Left kidney (tissue), 2 donors: Measurements from ENCODE around the gene EIF4H. TPM values are rescaled to one million over a fixed set of nuclear protein-coding genes. Genes with fewer than 3 reads are reported as not detected.
"Not testable (repeated sequence)": the region's sequence is repeated elsewhere in the genome, so short reads cannot be mapped to it uniquely, and the experiment has no call there.

Experiments
- DNase-seq: peaks from one replicate; pipeline ENCODE4 v3.0.0-alpha.2; 2013
- polyA plus RNA-seq: library from polyadenylated mRNA; unstranded; fragments of 120-200 nt; gene quantifications from one replicate; pipeline ENCODE4 v1.2.1, GENCODE V29; 2013; ENCODE audit not compliant: insufficient read length

The EIF4H gene
- polyA plus RNA-seq, 1 donor = 294 TPM

- no peak for DNase-seq
Observed at GRCh38 chr7:74173491-74173865, 678 bp upstream of the EIF4H start.

- DNase-seq = no peak
Observed at GRCh38 chr7:74174606-74175082, 488 bp downstream of the EIF4H start.

GRCh38 chr7:74175340-74175739 is 1.2 kb downstream of the EIF4H start:
- DNase-seq = no peak

GRCh38 chr7:74176555-74176954 is 2.4 kb downstream of the EIF4H start:
- no peak for DNase-seq

GRCh38 chr7:74178632-74179031 is 4.5 kb downstream of the EIF4H start:
- DNase-seq = no peak

- no peak for DNase-seq
Observed at GRCh38 chr7:74179935-74180604, 5.9 kb downstream of the EIF4H start.

GRCh38 chr7:74180866-74181265 is 6.7 kb downstream of the EIF4H start:
- DNase-seq = no peak

GRCh38 chr7:74181821-74182220 is 7.7 kb downstream of the EIF4H start:
- no peak for DNase-seq

- no peak for DNase-seq
Observed at GRCh38 chr7:74182453-74183090, 8.4 kb downstream of the EIF4H start.

- no peak for DNase-seq
Observed at GRCh38 chr7:74183142-74183541, 9.0 kb downstream of the EIF4H start.

- DNase-seq = no peak
Observed at GRCh38 chr7:74183653-74184450, 9.7 kb downstream of the EIF4H start.

- DNase-seq = no peak
Observed at GRCh38 chr7:74185016-74185415, 10.9 kb downstream of the EIF4H start.

GRCh38 chr7:74185636-74186035 is 11.5 kb downstream of the EIF4H start:
- no peak for DNase-seq

GRCh38 chr7:74187915-74188675 is 13.9 kb downstream of the EIF4H start:
- no peak for DNase-seq

- no peak for DNase-seq
Observed at GRCh38 chr7:74190259-74190658, 16.1 kb downstream of the EIF4H start.

- no peak for DNase-seq
Observed at GRCh38 chr7:74191231-74191630, 17.1 kb downstream of the EIF4H start.

- no peak for DNase-seq
Observed at GRCh38 chr7:74193054-74193453, 18.9 kb downstream of the EIF4H start.

GRCh38 chr7:74193913-74194312 is 19.8 kb downstream of the EIF4H start:
- no peak for DNase-seq

GRCh38 chr7:74194686-74195085 is 20.5 kb downstream of the EIF4H start:
- no peak for DNase-seq

- DNase-seq = not testable (repeated sequence)
Observed at GRCh38 chr7:74195139-74195860, 21.1 kb downstream of the EIF4H start.

- not testable (repeated sequence) for DNase-seq
Observed at GRCh38 chr7:74195968-74196654, 22.0 kb downstream of the EIF4H start.
